Keratinocyte (primary cell): ENCODE measurements around the gene ARHGEF28.

ENCODE experiments used
- CTCF ChIP-seq, 3 experiments: IDR thresholded peaks in 1 of 3; conservative IDR thresholded peaks in 1 of 3; optimal IDR thresholded peaks in 1 of 3; 2 replicates in 2 of 3; 3 replicates in 1 of 3; pipeline versions ENCODE3 to v1.5.1; 2011; ENCODE audit warnings: low read length in 3 of 3, mild to moderate bottlenecking in 3 of 3, moderate library complexity in 2 of 3, control low read depth in 1 of 3, inconsistent platforms in 1 of 3; ENCODE audit not compliant: insufficient read depth in 2 of 3; ENCODE audit errors: extremely low read depth in 1 of 3
- EZH2 ChIP-seq: IDR thresholded peaks from one replicate; pipeline ENCODE4 v1.6.1; 2012; ENCODE audit warnings: inconsistent platforms, mild to moderate bottlenecking, low read length, moderate library complexity

GRCh38 chr5:73858776-73859175 lies 232.8 kb downstream of the ARHGEF28 start:
- TF ChIP-seq CTCF (optimal IDR thresholded peaks at IDR 0.05 in 1 of 3, IDR thresholded peaks at IDR 0.05 in 1 of 3, conservative IDR thresholded peaks at IDR 0.05 in 1 of 3; ENCODE audit: extremely low read depth in 1 of 3, insufficient read depth in 2 of 3, low read length in 3 of 3) (no peak), EZH2 (no peak)
